Measurements from ENCODE around the gene GAS7. TPM values are rescaled to one million over a fixed set of nuclear protein-coding genes. Genes with fewer than 3 reads are reported as not detected.
"Not testable (repeated sequence)": the region's sequence is repeated elsewhere in the genome, so short reads cannot be mapped to it uniquely, and the experiment has no call there.

The GAS7 gene
- total RNA-seq, 2 donors from 2014 or later, result 10.3 to 144 TPM

DNA sequence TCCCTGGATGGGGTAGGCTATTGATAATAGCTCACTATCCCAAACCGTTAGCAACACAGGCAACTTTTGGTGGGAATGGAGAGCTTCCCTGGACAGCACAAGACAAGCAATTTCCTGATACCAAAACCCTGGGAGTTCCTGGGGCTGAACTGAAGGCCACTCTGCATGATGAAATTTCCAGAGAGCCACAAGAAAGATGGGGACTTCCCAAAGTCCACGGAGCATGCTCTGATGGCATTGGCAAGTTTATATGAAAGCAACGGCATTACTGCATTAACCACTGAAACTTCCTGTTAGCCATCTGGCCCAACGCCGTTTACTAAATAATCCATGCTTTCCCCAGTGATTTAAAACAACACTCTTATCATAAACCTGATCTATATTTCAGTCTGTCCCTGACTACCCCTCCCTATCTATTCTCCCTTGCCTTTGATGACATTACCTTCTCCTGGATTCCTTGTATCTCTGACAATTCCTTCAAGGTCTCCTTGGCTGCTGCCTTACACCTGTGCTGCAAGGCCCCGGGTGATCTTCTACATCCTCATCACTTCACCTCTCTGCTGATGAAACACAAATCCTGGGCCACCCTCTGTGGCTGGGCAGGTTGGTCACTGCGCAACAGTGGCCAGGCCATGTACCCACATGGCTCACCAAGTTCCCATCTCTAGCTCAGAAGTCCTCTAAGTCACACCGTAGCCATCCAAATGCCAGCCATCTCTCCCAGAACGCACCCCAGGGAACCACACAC is 184.9 kb downstream of the GAS7 start:
- WGBS, result 80% methylated on average over 9 of the region's 9 CpGs
- TF ChIP-seq, protein P1, sequence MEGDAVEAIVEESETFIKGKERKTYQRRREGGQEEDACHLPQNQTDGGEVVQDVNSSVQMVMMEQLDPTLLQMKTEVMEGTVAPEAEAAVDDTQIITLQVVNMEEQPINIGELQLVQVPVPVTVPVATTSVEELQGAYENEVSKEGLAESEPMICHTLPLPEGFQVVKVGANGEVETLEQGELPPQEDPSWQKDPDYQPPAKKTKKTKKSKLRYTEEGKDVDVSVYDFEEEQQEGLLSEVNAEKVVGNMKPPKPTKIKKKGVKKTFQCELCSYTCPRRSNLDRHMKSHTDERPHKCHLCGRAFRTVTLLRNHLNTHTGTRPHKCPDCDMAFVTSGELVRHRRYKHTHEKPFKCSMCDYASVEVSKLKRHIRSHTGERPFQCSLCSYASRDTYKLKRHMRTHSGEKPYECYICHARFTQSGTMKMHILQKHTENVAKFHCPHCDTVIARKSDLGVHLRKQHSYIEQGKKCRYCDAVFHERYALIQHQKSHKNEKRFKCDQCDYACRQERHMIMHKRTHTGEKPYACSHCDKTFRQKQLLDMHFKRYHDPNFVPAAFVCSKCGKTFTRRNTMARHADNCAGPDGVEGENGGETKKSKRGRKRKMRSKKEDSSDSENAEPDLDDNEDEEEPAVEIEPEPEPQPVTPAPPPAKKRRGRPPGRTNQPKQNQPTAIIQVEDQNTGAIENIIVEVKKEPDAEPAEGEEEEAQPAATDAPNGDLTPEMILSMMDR (IDR thresholded peaks at IDR 0.05), result no peak
- TF ChIP-seq POLR2A (IDR thresholded peaks at IDR 0.05) (no peak), POLR2AphosphoS5 (IDR thresholded peaks at IDR 0.05) (no peak)
- H3K4me3 ChIP-seq, result no peak overlapping the region
- intact Hi-C loops (cut with DNase I), result no loop called here
- H3K27me3 ChIP-seq (replicated peaks; ENCODE audit: insufficient read depth), result no peaks in the 10 kb centered on the region
- no peak for DNase-seq (ENCODE audit: low spot score)
- no peak overlapping the region for H3K27ac ChIP-seq
- H3K4me1 ChIP-seq (replicated peaks), result no peaks in the 10 kb centered on the region
- no peaks in the 10 kb centered on the region for H3K36me3 ChIP-seq
- H3K9me3 ChIP-seq, result no peaks in the 10 kb centered on the region

DNA sequence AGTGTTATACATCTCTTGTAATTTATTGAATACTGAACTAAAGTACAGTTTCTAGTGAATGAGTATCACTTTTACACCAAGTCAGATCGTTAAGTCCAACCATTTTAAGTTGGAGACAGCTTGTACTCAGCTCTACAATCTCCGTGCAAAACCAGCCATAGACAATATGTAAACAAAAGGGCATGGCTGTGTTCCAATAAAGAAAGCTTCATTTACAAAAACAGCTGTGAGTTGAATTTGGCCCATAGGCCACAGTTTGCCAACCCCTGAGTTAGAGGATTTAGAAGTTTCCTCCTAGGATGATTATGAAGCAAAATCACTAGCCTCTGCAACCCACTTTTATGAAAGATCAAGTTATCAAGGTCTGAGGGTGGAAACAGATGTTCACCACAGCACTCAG is 187.7 kb downstream of the GAS7 start:
- intact Hi-C loops (cut with DNase I), result no loop called here
- no peak overlapping the region for H3K27ac ChIP-seq

DNA sequence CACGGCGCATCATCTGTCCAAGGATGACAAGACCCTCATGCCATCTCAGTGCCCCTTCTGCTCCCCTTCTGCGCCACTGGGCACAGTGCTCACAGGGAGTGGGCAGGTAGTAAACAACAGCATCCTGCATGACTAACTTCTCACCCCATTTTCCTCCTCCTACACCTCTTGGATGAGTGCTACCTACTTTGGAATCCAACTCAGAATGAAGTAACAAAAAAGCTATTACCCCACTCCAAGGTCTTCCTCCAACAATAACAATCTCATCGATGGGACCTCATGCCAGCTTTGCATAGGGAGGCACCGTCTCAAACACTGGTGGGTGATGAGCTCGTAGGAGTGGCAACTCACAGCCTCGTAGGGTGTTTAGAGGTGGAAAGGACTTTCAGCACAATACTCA is 194.7 kb downstream of the GAS7 start:
- TF ChIP-seq POLR2A (IDR thresholded peaks at IDR 0.05) (no peak), POLR2AphosphoS5 (IDR thresholded peaks at IDR 0.05) (no peak)
- TF ChIP-seq, protein P1 (IDR thresholded peaks at IDR 0.05), result no peak
- Histone ChIP-seq H3K9me3 (no peaks in the 10 kb centered on the region), H3K4me1 (replicated peaks) (no peaks in the 10 kb centered on the region), H3K27me3 (replicated peaks; ENCODE audit: insufficient read depth) (no peaks in the 10 kb centered on the region), H3K4me3 (no peak overlapping the region), H3K27ac (no peak overlapping the region), H3K36me3 (no peaks in the 10 kb centered on the region)
- 69% methylated on average over 7 of the region's 7 CpGs for WGBS
- intact Hi-C loops (cut with DNase I), result no loop called here
- no peak for DNase-seq (ENCODE audit: low spot score)

More for the DNA sequence above, 187.7 kb downstream of the GAS7 start:
- H3K36me3 ChIP-seq, result no peaks in the 10 kb centered on the region
- no peak for DNase-seq (ENCODE audit: low spot score)
- H3K4me1 ChIP-seq (replicated peaks), result no peaks in the 10 kb centered on the region
- H3K4me3 ChIP-seq, result no peak overlapping the region
- H3K9me3 ChIP-seq, result no peaks in the 10 kb centered on the region
- 19% methylated on average over 2 of the region's 2 CpGs for WGBS
- TF ChIP-seq POLR2A (IDR thresholded peaks at IDR 0.05) (no peak), POLR2AphosphoS5 (IDR thresholded peaks at IDR 0.05) (no peak)
- TF ChIP-seq, protein P1 (IDR thresholded peaks at IDR 0.05), result no peak
- H3K27me3 ChIP-seq (replicated peaks; ENCODE audit: insufficient read depth), result no peaks in the 10 kb centered on the region

DNA sequence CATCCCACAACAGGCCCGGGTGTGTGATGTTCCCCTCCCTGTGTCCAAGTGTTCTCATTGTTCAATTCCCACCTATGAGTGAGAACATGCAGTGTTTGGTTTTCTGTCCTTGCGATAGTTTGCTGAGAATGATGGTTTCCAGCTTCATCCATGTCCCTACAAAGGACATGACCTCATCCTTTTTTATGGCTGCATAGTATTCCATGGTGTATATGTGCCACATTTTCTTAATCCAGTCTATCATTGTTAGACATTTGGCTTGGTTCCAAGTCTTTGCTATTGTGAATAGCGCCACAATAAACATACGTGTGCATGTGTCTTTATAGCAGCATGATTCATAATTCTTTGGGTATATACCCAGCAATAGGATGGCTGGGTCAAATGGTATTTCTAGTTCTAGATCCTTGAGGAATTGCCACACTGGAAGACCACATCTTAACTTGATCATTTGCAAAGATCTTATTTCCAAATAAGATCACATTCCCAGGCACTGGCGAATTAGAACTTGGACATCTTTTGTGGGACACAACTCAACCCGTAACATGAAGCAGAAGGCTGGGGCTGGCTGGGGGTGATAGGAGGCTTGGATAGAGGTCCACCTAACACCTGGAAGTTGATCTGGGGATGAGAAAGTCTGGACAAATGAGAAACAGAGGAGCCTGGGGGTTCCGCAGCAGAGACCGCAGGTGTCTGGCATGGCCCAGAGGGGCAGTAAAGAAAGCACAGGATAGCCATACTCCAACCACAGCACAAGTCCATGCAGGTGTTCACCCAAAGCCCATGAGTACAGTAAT is 195.6 kb downstream of the GAS7 start:
- H3K27ac ChIP-seq; H3K4me1 ChIP-seq (replicated peaks); H3K9me3 ChIP-seq; H3K36me3 ChIP-seq; DNase-seq (ENCODE audit: low spot score); H3K4me3 ChIP-seq; H3K27me3 ChIP-seq (replicated peaks; ENCODE audit: insufficient read depth); intact Hi-C loops (cut with DNase I): not testable (repeated sequence)
- WGBS, result 84% methylated on average over 8 of the region's 8 CpGs

DNA sequence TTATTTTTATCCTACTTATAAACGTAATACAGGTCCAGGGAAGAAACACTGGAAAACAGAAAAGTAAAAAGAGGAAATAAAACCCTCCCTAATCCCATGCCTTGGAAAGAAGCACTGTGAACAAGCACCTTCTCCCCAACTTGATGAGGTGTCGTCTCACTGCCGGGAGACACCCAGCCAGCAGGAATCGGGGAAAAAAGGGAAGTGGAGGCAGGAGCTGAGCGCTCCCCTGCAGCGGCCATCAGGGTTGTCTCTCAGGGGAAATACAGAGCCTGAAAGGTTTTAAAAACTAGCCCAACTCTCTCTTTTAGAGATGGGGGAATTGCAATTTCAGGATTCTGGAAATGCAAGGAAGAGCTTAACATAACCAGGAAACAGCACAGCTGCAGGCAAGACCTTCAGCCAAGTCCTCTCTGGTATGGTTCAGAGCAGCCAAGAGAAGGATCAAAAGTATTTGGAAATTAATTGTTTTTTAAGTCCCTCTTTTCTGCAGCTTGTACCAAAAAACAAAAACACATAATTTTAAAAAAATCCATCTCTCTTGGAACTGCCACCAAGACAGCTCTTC is 197.0 kb downstream of the GAS7 start:
- no peak overlapping the region for H3K4me3 ChIP-seq
- H3K9me3 ChIP-seq, result no peaks in the 10 kb centered on the region
- no peaks in the 10 kb centered on the region for H3K36me3 ChIP-seq
- H3K27me3 ChIP-seq (replicated peaks; ENCODE audit: insufficient read depth), result no peaks in the 10 kb centered on the region
- TF ChIP-seq, protein P1 (IDR thresholded peaks at IDR 0.05), result no peak
- TF ChIP-seq POLR2A (IDR thresholded peaks at IDR 0.05) (no peak), POLR2AphosphoS5 (IDR thresholded peaks at IDR 0.05) (no peak)
- no peaks in the 10 kb centered on the region for H3K4me1 ChIP-seq (replicated peaks)
- 76% methylated on average over 6 of the region's 6 CpGs for WGBS
- no peak overlapping the region for H3K27ac ChIP-seq
- no peak for DNase-seq (ENCODE audit: low spot score)
- intact Hi-C loops (cut with DNase I), result no loop called here

Measured in prostate gland (tissue), 2 donors.